Anterior cingulate cortex (tissue), 58 donors: ENCODE measurements around the gene ASB2.

Experiments used
- DNase-seq, 58 donors: peaks; one replicate each; lab custom pipeline; 2025; lab: John Stamatoyannopoulos, UW

Gene ASB2

DNA sequence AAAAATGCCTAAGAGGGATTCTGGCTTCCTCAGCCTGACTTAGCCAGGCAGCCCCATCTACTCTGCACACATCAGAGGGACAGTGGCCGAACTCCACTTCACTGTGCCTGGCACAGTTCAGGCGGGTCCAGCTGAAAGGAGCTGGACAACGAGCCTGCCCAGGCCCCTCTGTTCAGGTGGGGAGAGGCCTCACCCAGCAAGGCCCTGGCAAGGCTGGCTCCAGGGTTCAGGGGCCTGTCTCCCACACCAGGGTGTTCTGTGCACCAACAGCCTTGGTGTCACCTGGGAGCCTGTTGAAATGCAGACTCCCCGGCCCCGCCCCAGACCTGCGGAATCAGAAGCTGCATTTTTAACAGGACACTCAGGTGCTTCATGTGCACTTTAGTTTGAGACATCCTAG is 39.4 kb downstream of the ASB2 start:
- no peak for DNase-seq

DNA sequence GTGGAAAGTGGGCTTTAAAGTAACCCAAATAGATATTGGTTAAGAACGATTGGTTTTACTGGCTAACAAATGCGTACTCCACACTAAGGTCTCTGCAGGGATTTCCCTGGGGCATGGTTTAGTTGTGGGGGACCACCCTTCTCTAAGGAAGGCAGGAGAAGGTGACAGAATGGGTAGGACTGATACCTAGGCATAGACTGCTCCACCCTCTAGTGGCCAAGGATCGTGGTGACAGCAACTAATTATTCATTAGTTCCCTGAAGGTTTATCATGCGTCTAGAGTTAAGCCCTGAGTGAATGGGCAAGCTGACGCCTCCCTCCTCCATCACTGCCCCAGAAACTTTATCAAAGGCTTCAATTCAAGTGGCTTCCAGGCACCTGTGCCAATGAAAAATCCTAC is 40.1 kb downstream of the ASB2 start:
- no peak for DNase-seq

DNA sequence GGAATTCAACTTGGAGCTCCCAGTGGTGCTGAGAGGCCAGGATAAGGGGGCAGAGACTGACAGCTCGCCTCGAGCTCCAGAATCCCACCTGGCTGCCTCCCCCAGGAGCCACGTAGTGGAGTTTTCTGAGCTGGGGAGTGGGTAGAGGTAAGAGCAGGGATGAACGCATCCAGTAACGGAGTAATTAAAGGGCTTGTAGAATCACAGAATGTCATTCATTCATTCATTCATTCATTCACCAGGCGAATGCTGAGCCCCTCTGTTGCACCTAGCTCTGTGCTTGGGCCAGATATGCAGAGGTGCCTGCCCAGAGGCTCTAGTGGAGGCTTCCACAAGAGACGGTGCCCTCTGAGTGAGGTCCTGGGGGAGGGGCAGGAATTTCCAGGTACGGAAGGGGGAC is 41.2 kb downstream of the ASB2 start:
- no peak for DNase-seq

DNA sequence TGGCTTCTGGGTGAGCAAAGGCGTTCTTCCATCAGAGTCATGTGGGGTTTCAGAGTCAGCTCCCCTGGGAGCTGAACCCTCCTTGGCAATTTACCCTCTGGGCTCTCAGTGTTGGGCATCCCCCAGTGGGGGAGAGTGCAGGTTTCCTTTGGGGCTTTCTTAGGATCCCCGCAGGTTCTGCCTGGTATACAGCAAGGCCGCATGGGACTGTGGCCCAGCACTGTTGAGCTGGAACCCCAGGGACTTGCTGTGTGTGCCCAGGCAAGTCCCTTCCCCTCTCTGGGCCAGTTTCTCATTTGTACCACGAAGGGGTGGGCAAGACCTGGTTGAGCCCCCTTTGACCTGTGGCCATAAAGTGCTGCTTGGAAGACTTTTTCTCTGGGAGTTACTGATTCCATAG is 43.7 kb downstream of the ASB2 start:
- DNase-seq: no peak

DNA sequence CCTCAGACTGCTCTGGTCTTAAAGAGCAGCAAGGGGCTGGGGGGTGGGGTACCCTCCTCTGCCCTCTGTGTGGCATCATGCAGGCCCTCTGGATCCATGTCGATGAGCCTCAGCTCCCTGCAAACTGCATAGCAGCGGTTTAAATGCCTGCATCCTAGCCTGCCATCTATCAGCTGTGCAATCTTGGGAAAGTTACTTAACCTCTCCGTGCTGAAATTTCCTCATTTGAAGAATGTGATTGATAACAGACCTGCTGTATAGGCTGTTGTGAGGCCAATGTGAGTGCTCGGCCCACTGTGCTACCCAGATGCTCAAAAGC is 45.4 kb downstream of the ASB2 start:
- DNase-seq: no peak

DNA sequence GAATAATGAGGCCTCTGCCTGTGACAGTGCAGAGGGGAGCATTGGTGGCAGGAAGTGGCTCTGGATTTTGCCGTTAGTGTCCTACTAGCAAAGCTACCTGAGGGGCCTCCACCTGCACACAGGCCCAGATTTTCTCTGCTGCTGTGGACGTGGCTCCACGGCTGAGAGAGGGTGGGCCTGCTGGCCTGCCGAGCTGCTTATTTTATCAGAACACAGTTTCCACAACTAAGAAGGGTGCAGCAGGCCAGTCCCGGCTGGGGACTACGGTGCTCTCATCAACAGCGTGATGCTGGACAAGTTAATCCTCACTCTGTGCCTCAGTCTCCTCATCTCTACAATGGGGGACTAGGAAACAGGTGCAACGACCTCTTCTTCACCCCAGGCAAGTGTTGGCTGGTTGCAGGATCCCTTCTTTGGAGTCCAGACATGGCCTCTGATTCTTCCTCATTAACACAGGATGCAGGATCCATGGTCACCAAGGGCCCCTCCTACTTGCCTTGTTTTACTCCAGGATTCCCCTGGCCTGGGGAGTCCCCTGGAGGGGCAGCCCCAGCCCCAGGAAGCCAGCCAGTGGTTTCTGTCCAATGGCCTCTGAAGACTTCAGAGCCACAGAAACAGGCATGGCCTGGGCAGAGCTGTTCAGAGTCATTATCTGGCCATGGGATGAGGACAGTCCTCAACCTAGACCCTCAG is 45.9 kb downstream of the ASB2 start:
- DNase-seq: no peak

DNA sequence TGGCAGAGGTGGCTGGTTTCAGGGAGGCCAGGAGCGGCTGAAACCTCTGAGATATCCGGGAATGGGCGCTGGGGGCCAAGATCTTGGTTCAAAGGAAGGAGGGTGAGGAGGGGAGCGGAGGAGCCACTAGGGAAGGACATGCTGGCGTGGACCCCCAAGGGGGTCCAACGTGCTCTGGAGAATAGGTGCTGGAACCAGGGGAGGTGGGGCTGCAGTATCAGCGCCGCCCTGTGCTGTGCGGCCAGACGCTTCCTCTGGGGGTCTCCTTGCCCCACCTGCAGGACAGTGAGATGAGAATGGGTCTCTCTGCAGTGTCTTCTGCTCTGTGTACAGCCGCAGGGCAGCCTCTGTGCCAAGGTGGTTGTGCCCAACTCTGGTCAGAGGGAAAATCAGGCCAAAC is 46.7 kb downstream of the ASB2 start:
- DNase-seq: no peak

DNA sequence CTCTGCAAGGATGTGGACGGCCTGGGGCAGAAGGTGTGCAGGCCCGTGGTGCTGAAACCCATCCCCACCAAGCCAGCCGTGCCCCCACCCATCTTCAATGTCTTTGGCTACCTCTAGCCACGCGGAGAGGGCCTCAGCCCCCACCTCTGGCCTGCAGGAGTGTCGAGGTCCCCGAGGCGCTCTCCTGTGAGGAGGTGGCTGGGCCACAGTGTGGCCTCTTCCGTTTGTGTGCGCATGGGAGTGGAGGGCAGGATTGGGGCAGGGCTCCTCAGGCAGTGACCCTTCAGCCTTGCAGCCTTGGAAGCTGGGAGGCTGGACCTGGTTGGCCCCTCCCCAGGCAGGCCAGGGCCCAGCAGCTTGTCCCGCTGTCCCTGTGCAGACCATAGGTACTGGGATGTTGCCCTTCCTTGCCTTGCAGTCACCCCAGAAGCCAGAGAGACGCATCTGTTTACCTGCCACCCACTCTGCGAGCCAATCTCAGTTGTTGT is 47.3 kb downstream of the ASB2 start:
- no peak for DNase-seq

DNA sequence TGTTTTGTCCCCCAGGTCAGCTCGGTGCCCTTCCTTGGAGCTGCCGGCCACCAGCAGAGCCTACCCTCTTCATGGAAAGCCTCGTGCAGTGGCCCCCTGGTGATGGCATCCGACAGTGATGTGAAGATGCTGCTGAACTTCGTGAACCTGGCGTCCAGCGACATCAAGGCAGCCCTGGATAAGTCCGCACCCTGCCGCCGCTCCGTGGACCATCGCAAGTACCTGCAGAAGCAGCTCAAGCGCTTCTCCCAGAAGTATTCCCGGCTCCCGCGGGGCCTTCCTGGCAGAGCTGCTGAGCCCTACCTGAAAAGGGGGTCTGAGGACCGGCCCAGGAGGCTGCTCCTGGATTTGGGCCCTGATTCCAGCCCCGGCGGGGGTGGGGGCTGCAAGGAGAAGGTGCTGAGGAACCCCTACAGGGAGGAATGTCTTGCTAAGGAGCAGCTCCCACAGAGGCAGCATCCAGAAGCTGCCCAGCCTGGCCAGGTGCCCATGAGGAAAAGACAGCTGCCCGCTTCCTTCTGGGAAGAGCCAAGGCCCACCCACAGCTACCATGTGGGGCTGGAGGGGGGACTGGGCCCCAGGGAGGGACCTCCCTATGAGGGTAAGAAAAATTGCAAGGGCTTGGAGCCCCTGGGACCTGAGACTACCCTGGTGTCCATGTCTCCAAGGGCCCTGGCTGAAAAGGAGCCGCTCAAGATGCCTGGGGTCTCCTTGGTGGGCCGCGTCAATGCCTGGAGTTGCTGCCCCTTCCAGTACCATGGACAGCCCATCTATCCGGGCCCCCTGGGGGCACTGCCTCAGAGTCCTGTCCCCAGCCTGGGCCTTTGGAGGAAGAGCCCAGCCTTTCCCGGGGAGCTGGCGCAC is 48.0 kb downstream of the ASB2 start:
- DNase-seq: peak in 9 of 58 donors; percentile 4 to 47 (median 20)

DNA sequence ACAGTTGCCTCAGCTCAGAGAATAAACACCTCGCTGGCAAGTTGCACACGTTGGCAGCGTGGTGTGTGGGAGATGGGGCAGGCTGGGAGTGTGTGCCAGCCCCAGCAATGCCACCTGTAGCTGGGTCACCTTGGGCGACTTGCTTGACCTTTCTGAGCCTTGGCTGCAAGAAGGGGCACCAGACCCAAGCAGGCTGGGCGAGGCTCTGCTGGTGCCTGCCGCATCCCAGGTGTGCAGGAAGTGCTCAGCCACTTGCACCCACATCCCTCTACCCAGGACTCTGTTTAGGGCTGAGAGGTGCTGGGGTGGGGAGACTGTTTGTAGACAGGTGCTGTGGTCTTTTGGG is 48.6 kb downstream of the ASB2 start:
- DNase-seq: no peak

DNA sequence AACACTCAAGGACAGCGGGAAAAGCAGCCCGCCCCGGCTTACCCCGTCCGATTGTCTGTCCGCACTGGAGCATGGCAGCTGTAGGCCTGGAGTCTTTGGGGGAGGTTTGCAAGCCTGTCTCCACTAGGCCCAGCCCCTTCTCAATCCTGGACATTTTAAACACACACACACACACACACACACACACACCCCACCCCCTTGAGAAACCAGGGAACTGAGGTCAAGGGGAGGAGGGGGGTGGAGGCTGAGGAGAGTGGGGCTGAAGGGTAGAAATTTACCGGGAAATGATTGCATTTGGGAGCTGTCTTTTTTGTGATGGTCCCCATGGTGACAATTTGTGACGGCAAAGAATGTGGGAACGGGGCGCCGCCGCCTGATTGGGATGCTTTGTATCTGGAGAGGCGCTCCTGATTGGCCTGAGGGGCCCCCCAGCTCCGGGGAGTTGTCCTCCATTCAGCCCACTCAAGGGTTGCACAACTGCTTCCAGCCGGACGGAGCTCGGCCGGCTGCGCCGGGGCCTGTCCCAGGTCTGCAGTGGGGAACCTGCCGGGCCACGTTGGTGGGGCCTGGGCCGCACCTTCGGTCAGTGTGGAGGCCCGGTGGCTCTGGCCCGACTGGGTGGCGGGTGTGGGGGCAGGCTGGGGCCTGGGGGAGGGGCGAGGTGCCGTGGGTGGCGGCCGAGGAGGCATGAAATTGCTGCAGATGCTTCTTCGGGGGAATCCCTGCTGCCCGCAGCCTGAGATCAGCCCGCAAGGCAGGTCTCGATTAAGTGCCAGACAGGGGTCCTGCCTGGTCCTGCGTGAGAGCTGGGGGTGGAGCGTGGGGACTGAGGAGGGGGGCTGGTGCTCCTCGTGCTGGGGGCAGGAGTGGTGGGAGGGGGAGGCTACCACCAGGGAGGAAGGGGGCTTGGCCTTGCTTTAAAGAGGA is 49.2 kb downstream of the ASB2 start, which contains the start of gene FAM181A:
Gene FAM181A (plus strand): TSS at position 472 of the 927 bp plus-strand sequence. CDS start 942 bp downstream, outside the sequence.
- DNase-seq: peak in 42 of 58 donors; percentile 19 to 86 (median 48)

DNA sequence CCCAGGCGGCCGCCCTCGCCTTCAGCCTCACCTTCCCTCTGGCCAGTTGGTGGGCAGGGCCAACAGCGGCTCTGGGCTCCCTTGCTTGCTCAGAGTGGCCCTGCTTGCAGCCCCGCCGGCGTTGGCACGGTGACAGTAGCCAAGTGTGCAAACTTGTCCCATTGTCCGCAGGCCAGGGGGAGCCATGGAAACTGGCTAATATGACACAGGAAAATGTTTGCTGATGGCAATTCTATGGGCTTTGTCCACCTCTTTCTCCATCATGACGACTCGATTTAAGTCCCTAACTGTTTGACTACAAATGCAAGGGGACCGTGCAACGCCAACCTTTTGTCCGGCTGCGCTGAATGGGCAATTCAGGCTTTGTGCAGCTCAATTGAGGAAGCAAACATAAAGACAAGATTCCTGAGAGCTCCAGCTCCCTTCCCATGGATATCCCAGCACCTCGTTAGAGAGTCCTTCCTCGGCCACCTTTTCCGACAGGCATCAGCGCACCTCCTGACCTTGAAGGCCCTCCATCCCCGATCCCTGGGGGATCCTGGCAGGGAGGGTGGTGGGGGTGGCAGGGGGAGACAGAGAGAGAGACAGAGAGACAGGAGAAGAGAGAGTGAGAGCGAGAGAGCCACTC is 50.0 kb downstream of the ASB2 start:
- DNase-seq: peak in 53 of 58 donors; percentile 17 to 84 (median 59)

DNA sequence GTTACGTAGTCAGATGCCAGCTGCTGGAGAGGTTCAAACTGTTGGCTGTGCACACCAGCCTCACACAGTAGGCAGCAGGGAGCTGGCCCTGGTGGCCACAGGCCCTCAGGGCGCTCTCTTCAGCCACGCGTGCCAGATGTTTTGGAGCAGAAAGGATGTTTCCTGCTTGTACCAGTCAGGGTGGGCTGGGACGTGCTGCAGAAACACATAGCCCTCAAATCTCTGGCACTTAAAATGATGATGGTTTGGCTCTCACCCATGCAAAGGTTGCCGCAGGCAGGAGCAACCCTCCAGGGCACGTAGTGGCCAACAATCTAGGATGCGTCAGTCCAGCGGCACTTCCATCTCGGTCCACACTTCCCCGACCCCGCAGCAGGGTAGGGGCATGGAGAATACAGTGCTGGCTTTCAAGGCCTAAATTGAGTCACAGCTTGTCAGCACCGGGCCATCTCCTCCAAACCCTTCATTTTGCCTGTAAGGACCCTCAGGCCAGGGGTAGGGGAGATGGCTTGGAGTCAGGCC is 50.9 kb downstream of the ASB2 start:
- DNase-seq: no peak

DNA sequence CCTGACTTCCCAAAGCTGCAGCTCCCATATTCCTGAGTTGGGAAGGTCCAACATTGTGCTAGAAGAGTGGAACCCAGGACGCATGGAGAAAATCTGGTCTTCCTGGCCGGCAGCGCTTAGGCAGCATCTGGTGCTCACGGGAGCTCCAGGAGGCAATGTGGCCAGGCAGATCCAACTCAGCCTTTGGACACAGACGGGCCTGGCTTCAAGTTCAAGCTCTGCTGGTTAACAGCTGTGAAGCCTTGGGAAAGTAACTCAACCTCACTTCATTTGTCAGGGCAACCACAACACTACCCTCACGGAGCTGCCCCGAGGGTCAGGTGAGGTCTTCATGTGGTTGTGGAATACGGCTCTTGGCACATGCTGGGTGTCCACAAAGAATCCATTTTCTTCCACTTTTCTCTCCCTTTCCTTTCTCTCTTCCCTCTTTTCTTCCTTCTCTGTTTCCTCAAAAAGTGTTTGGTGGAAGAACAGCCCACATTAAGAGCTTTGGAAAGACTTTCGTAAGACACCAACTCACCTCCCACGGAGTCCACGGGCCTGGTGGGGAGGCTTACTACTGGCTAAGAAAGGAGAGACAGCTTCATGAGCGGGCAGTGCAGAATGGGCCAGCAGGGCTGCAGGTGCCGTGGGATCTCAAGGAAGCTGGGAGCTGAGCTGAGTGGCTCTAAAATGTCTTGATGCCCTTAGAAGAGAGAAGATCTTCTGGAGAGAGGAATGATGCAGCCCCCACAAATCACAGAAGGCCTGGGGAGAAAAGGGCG is 51.6 kb downstream of the ASB2 start:
- peak in 6 of 58 donors; percentile 14 to 29 (median 22) for DNase-seq

DNA sequence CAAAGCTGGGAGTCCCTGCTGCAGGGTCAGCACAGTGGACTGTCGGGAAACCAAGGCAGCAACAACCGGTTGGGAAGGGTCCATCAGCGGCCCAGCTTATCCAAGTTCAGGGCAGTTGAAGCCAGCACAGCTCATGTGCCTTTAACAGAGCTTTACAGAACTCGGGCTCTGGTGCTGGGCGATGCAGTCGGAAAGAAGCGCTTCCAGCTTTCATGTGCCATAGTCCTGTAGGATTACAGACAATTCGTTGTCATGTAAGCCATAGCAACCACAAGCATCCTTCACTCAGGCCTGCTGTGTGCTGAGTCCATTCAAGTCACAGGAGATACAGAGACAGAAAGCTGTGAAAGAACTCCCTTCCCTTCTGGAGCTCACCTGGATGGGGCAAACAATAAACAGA is 52.7 kb downstream of the ASB2 start:
- peak in 3 of 58 donors; percentile 13 to 52 (median 42) for DNase-seq

DNA sequence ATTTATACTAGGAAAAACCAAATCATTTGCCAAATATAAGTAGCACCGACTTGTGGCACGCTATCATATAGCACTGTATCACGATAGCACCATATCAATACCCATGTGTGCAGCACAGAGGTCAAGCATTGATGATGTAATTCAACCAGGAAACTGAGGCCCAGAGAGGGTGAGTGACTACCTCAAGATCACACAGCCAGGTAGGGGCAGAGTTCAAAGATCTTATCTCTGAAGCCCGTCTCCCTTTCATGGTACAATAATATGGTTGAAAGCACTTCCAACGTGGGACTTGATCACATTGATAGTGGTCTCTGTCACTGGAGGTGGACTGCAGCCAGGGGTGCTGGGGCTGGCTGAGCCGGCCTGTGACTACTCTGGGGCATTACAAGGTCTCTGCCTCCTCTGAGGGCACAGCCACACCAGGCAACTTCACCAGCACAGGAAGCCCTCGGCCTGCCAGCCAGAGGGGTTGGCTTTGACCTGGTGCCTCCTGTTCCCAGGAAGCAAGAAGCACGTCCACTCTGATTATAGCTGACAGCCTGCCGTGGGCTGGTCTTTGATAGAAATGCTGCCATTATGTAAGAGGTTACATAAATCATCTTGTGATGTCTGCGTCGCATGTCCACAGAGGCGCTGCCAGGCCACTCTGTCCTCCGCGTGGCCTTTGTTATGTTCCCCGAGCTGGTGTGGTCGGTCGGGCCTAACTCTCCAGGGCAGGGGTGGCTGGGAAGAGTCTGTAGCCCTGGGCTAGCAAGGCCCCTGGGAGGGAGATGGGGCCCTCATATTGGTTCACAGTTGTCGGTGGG is 55.2 kb downstream of the ASB2 start:
- DNase-seq: no peak

DNA sequence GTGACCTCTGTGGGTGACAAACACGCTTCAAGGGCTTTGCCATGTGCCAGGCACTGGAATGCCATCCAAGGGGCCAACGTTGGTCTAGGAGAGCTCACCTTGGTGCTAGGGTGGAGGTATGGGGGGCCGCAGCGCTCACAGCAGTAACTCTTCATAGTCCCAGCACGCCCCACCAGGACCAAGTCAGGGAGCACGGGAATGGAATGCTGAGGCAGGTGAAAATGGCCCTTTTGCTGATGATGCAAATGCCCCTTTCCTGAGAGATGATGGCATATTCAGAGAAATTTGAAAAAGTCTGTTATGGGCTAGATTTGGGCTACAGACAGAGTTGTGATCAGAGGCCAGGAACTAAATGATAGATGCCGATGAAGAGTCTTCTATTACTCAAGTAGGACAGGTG is 59.2 kb downstream of the ASB2 start:
- DNase-seq: no peak

DNA sequence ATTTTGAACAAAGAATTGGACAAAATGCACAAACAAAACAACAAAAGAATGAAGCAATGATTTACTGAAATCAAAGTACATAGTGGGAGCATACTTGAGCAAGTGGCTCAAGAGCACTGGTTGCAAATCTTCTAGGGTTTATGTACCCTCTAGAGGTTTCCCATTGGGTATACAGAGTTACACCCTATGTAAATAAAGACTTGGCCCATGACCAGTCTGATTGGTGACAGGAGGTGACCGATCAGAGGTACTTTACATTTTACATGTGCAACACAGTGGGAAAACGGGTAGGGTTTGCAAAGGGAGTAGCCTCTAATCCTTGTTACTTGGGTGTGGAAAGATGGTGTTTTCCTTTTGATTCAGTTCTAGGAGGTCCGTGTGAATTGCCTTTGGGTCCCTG is 59.9 kb downstream of the ASB2 start:
- DNase-seq: no peak
